ENCODE data around the gene BMP15.

Gene BMP15

GRCh38 chrX:50913520-50913919, 3.0 kb downstream of the BMP15 start:
- Histone ChIP-seq H3K9me3 (ENCODE audit: control insufficient read depth, low read length) (no peaks in the 10 kb centered on the region), H3K4me3 (ENCODE audit: low read length) (no peak overlapping the region), H3K4me1 (ENCODE audit: control insufficient read depth, insufficient read depth, low read length) (no peaks in the 10 kb centered on the region), H3K9ac (ENCODE audit: low read length) (no peak overlapping the region), H3K27me3 (ENCODE audit: control insufficient read depth, insufficient read depth, low read length) (no peaks in the 10 kb centered on the region), H3K36me3 (ENCODE audit: control insufficient read depth, insufficient read depth, low read length) (no peaks in the 10 kb centered on the region)

- no peaks in the 10 kb centered on the region for H3K4me1 ChIP-seq (ENCODE audit: control insufficient read depth, insufficient read depth, low read length)
- no peak overlapping the region for H3K9ac ChIP-seq (ENCODE audit: low read length)
- H3K36me3 ChIP-seq (ENCODE audit: control insufficient read depth, insufficient read depth, low read length) = no peaks in the 10 kb centered on the region
- no peak overlapping the region for H3K4me3 ChIP-seq (ENCODE audit: low read length)
- H3K27me3 ChIP-seq (ENCODE audit: control insufficient read depth, insufficient read depth, low read length) = no peaks in the 10 kb centered on the region
- no peaks in the 10 kb centered on the region for H3K9me3 ChIP-seq (ENCODE audit: control insufficient read depth, low read length)
Measured at GRCh38 chrX:50920132-50920531, 9.6 kb downstream of the BMP15 start.

DNA sequence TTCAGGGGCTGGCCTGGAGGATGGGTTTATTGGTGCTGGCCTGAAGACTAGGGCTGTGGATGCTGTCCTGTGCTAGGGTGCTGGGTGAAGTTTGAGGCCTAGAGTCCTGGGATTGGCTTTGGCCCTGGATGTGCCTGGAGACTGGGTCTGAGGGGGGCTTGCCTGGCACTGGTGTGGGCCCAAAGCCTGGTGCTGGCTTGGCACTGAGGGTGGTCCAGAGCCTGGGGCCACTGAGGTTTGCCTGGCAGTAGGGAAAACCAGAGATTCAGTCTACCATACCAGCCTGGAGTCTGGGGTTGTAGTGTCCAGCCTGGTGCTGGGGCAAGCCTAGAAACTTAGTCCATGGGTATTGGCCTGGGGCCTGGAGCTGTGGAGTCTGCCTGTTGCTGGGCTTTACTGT, 16.6 kb downstream of the BMP15 start:
- Histone ChIP-seq H3K9ac (ENCODE audit: low read length) (no peak overlapping the region), H3K27me3 (ENCODE audit: control insufficient read depth, insufficient read depth, low read length) (no peaks in the 10 kb centered on the region), H3K36me3 (ENCODE audit: control insufficient read depth, insufficient read depth, low read length) (no peaks in the 10 kb centered on the region), H3K4me3 (ENCODE audit: low read length) (no peak overlapping the region), H3K9me3 (ENCODE audit: control insufficient read depth, low read length) (no peaks in the 10 kb centered on the region), H3K4me1 (ENCODE audit: control insufficient read depth, insufficient read depth, low read length) (no peaks in the 10 kb centered on the region)

GRCh38 chrX:50941638-50942037, 31.1 kb downstream of the BMP15 start:
- Histone ChIP-seq H3K9ac (ENCODE audit: low read length) (no peak overlapping the region), H3K27me3 (ENCODE audit: control insufficient read depth, insufficient read depth, low read length) (no peaks in the 10 kb centered on the region), H3K9me3 (ENCODE audit: control insufficient read depth, low read length) (no peaks in the 10 kb centered on the region), H3K4me3 (ENCODE audit: low read length) (no peak overlapping the region), H3K36me3 (ENCODE audit: control insufficient read depth, insufficient read depth, low read length) (no peaks in the 10 kb centered on the region), H3K4me1 (ENCODE audit: control insufficient read depth, insufficient read depth, low read length) (no peaks in the 10 kb centered on the region)

GRCh38 chrX:50942471-50942870, 31.9 kb downstream of the BMP15 start:
- Histone ChIP-seq H3K9me3 (ENCODE audit: control insufficient read depth, low read length) (no peaks in the 10 kb centered on the region), H3K36me3 (ENCODE audit: control insufficient read depth, insufficient read depth, low read length) (no peaks in the 10 kb centered on the region), H3K9ac (ENCODE audit: low read length) (no peak overlapping the region), H3K27me3 (ENCODE audit: control insufficient read depth, insufficient read depth, low read length) (no peaks in the 10 kb centered on the region), H3K4me3 (ENCODE audit: low read length) (no peak overlapping the region), H3K4me1 (ENCODE audit: control insufficient read depth, insufficient read depth, low read length) (no peaks in the 10 kb centered on the region)

- no peaks in the 10 kb centered on the region for H3K27me3 ChIP-seq (ENCODE audit: control insufficient read depth, insufficient read depth, low read length)
- H3K9me3 ChIP-seq (ENCODE audit: control insufficient read depth, low read length) = no peaks in the 10 kb centered on the region
- no peak overlapping the region for H3K9ac ChIP-seq (ENCODE audit: low read length)
- no peaks in the 10 kb centered on the region for H3K4me1 ChIP-seq (ENCODE audit: control insufficient read depth, insufficient read depth, low read length)
- H3K36me3 ChIP-seq (ENCODE audit: control insufficient read depth, insufficient read depth, low read length) = no peaks in the 10 kb centered on the region
- H3K4me3 ChIP-seq (ENCODE audit: low read length) = no peak overlapping the region
Measured at GRCh38 chrX:50952406-50952805, 41.9 kb downstream of the BMP15 start.

DNA sequence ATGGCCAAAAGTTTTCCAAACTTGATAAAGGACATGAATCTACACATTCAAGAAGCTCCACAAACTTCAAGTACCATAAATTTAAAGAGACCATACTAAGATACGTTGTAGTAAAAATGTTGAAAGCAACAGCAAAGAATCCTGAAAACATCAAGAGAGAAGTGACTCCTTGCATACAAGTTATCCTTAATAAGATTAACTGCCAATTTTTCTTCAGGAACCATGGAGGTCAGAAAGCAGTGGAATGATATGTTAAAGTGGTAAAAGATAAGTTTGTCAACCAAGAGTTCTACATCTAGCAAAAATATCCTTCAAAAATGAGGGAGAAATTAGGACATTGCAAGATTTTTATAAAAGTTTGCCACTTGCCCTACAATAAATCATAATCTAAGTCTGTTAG, 43.3 kb downstream of the BMP15 start:
- H3K9me3 ChIP-seq (ENCODE audit: control insufficient read depth, low read length) = no peaks in the 10 kb centered on the region
- no peak overlapping the region for H3K9ac ChIP-seq (ENCODE audit: low read length)
- no peaks in the 10 kb centered on the region for H3K4me1 ChIP-seq (ENCODE audit: control insufficient read depth, insufficient read depth, low read length)
- no peaks in the 10 kb centered on the region for H3K27me3 ChIP-seq (ENCODE audit: control insufficient read depth, insufficient read depth, low read length)
- no peak overlapping the region for H3K4me3 ChIP-seq (ENCODE audit: low read length)
- H3K36me3 ChIP-seq (ENCODE audit: control insufficient read depth, insufficient read depth, low read length) = no peaks in the 10 kb centered on the region

- no peak overlapping the region for H3K9ac ChIP-seq (ENCODE audit: low read length)
- H3K27me3 ChIP-seq (ENCODE audit: control insufficient read depth, insufficient read depth, low read length) = no peaks in the 10 kb centered on the region
- no peaks in the 10 kb centered on the region for H3K36me3 ChIP-seq (ENCODE audit: control insufficient read depth, insufficient read depth, low read length)
- no peaks in the 10 kb centered on the region for H3K4me1 ChIP-seq (ENCODE audit: control insufficient read depth, insufficient read depth, low read length)
- no peak overlapping the region for H3K4me3 ChIP-seq (ENCODE audit: low read length)
- no peaks in the 10 kb centered on the region for H3K9me3 ChIP-seq (ENCODE audit: control insufficient read depth, low read length)
Measured at GRCh38 chrX:50962156-50962555, 51.6 kb downstream of the BMP15 start.

GRCh38 chrX:50963842-50964241, 53.3 kb downstream of the BMP15 start:
- Histone ChIP-seq H3K36me3 (ENCODE audit: control insufficient read depth, insufficient read depth, low read length) (no peaks in the 10 kb centered on the region), H3K4me1 (ENCODE audit: control insufficient read depth, insufficient read depth, low read length) (no peaks in the 10 kb centered on the region), H3K9ac (ENCODE audit: low read length) (no peak overlapping the region), H3K27me3 (ENCODE audit: control insufficient read depth, insufficient read depth, low read length) (no peaks in the 10 kb centered on the region), H3K4me3 (ENCODE audit: low read length) (no peak overlapping the region), H3K9me3 (ENCODE audit: control insufficient read depth, low read length) (no peaks in the 10 kb centered on the region)
